Astrocyte (in vitro differentiated cells and primary cell): ENCODE data around the gene POFUT2. TPM values are rescaled to one million over a fixed set of nuclear protein-coding genes. Genes with fewer than 3 reads are reported as not detected.

Source experiments
- DNase-seq: peaks from one replicate; pipeline ENCODE4 v3.0.0-alpha.2; 2010; ENCODE audit warnings: low read depth
- FAIRE-seq: peaks from 2 replicates; lab custom pipeline; 2011; peaks lifted over from hg19 to GRCh38; lab: Jason Lieb, UNC
- H2AFZ ChIP-seq: 2 replicates; pipeline ENCODE4 v1.6.0; 2012; ENCODE audit warnings: low read depth, low read length, inconsistent platforms
- H3K27ac ChIP-seq: 2 replicates; pipeline ENCODE4 v1.5.1; 2011; ENCODE audit warnings: low read depth, low read length, inconsistent platforms
- H3K27me3 ChIP-seq: 2 replicates; pipeline ENCODE4 v1.6.0; 2011; ENCODE audit warnings: low read length, inconsistent platforms; ENCODE audit not compliant: insufficient read depth
- H3K36me3 ChIP-seq: 2 replicates; pipeline ENCODE4 v1.5.1; 2011; ENCODE audit warnings: low read length, inconsistent platforms; ENCODE audit not compliant: insufficient read depth
- H3K4me1 ChIP-seq: 2 replicates; pipeline ENCODE4 v1.5.1; 2011; ENCODE audit warnings: low read length, inconsistent platforms; ENCODE audit not compliant: insufficient read depth
- H3K4me2 ChIP-seq: 2 replicates; pipeline ENCODE4 v1.6.0; 2012; ENCODE audit warnings: low read length, inconsistent platforms
- H3K4me3 ChIP-seq: 2 replicates; pipeline ENCODE4 v1.5.1; 2011; ENCODE audit warnings: low read depth, mild to moderate bottlenecking, low read length, inconsistent platforms; ENCODE audit not compliant: insufficient read depth
- H3K79me2 ChIP-seq: 2 replicates; pipeline ENCODE4 v1.6.0; 2012; ENCODE audit warnings: mild to moderate bottlenecking, low read length, inconsistent platforms; ENCODE audit not compliant: insufficient read depth
- H3K9ac ChIP-seq: 2 replicates; pipeline ENCODE4 v1.6.0; 2012; ENCODE audit warnings: mild to moderate bottlenecking, low read length, inconsistent platforms
- H3K9me3 ChIP-seq: 2 replicates; pipeline ENCODE4 v1.5.1; 2012; ENCODE audit warnings: low read depth, mild to moderate bottlenecking, low read length, inconsistent platforms; ENCODE audit not compliant: insufficient read depth
- H4K20me1 ChIP-seq: 2 replicates; pipeline ENCODE4 v1.6.0; 2012; ENCODE audit warnings: low read length, inconsistent platforms; ENCODE audit not compliant: insufficient read depth
- H3K27ac Mint-ChIP-seq: one replicate; pipeline ENCODE4 v1.8.0; 2021; ENCODE audit warnings: mild to moderate bottlenecking, mixed read lengths; ENCODE audit not compliant: unreplicated experiment
- H3K27me3 Mint-ChIP-seq: one replicate; pipeline ENCODE4 v1.8.0; 2021; ENCODE audit warnings: low read depth, mixed read lengths; ENCODE audit not compliant: unreplicated experiment
- H3K36me3 Mint-ChIP-seq: one replicate; pipeline ENCODE4 v1.8.0; 2021; ENCODE audit warnings: low read depth, mixed read lengths; ENCODE audit not compliant: unreplicated experiment
- H3K4me1 Mint-ChIP-seq: one replicate; pipeline ENCODE4 v1.8.0; 2021; ENCODE audit warnings: low read depth, mixed read lengths; ENCODE audit not compliant: unreplicated experiment
- H3K4me3 Mint-ChIP-seq: one replicate; pipeline ENCODE4 v1.8.0; 2021; ENCODE audit warnings: mild to moderate bottlenecking, moderate library complexity, mixed read lengths; ENCODE audit not compliant: unreplicated experiment
- H3K9me3 Mint-ChIP-seq: one replicate; pipeline ENCODE4 v1.8.0; 2021; ENCODE audit warnings: mild to moderate bottlenecking, mixed read lengths; ENCODE audit not compliant: unreplicated experiment
- CTCF ChIP-seq: IDR thresholded peaks from 2 replicates; pipeline ENCODE4 v1.5.1; 2011; ENCODE audit warnings: low read depth, mild to moderate bottlenecking, inconsistent platforms, low read length, moderate library complexity; ENCODE audit not compliant: insufficient read depth
- EZH2 ChIP-seq: IDR thresholded peaks from 2 replicates; pipeline ENCODE4 v1.6.1; 2012; ENCODE audit warnings: mild to moderate bottlenecking, low read length, inconsistent platforms; ENCODE audit not compliant: insufficient read depth
- total RNA-seq: library from RNA; stranded (reverse); gene quantifications from 2 replicates; pipeline ENCODE4 v1.2.1, GENCODE V29; 2021

Gene POFUT2
- total RNA-seq, 1 donor from 2014 or later = 109 TPM

- peaks cover 1% of the 10 kb centered on the region for H3K36me3 Mint-ChIP-seq
- DNase-seq = no peak
Observed at GRCh38 chr21:45327441-45328197, 39.9 kb upstream of the POFUT2 start.

DNA sequence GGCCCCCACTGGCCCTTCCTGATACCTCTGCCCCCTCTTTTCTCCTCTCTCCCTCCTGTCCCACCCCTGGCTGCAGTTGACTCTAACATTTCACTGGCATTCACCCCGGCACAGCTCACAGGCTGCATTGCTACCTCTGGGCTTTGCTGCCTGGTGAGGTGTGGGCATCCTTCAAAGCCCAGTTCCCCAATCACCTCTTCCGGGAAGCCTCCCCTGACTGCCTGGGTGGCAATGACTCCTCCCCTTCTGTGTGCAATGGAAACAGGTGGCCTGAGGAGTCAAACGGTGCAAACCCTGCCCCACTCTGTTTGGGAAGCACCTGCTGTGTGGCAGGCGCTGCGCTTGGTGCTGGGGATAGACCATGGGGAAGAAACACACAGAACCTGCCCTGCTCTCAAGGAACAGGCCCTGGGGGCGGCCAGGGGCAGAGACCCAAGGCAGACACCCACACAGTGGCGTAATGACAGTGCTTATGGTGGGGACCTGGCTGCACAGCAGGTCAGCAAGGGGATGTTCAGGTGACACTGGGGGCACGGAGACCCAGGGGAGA, 39.3 kb upstream of the POFUT2 start:
- Histone ChIP-seq H3K27me3 (no peaks in the 10 kb centered on the region), H3K36me3 (no peaks in the 10 kb centered on the region), H3K27ac (no peak overlapping the region), H3K4me1 (peaks cover 32% of the 10 kb centered on the region), H3K9ac (no peak overlapping the region), H3K4me2 (no peak overlapping the region), H3K79me2 (no peaks in the 10 kb centered on the region), H2AFZ (no peak overlapping the region), H4K20me1 (no peaks in the 10 kb centered on the region), H3K9me3 (no peaks in the 10 kb centered on the region), H3K4me3 (no peak overlapping the region)
- TF ChIP-seq EZH2 (no peak), CTCF (no peak)
- DNase-seq (no peak), FAIRE-seq (no peak)
- Mint-ChIP-seq H3K4me3 (no peak overlapping the region), H3K9me3 (no peaks in the 10 kb centered on the region), H3K27ac (peak overlapping the region; percentile 23), H3K27me3 (no peaks in the 10 kb centered on the region), H3K36me3 (peaks cover 1% of the 10 kb centered on the region), H3K4me1 (peaks cover 19% of the 10 kb centered on the region)

More at GRCh38 chr21:45327441-45328197, 39.9 kb upstream of the POFUT2 start:
- H3K79me2 ChIP-seq = no peaks in the 10 kb centered on the region
- no peak overlapping the region for H3K4me3 Mint-ChIP-seq
- H3K4me3 ChIP-seq = no peak overlapping the region
- H2AFZ ChIP-seq = no peak overlapping the region
- H3K9me3 ChIP-seq = no peaks in the 10 kb centered on the region
- H3K27ac ChIP-seq = no peak overlapping the region
- peaks cover 32% of the 10 kb centered on the region for H3K4me1 ChIP-seq
- no peaks in the 10 kb centered on the region for H3K9me3 Mint-ChIP-seq
- H3K27ac Mint-ChIP-seq = peak overlapping the region; percentile 23
- no peaks in the 10 kb centered on the region for H3K36me3 ChIP-seq
- no peak overlapping the region for H3K4me2 ChIP-seq
- no peak for TF ChIP-seq EZH2
- H3K27me3 ChIP-seq = no peaks in the 10 kb centered on the region
- no peak for FAIRE-seq
- no peaks in the 10 kb centered on the region for H4K20me1 ChIP-seq
- H3K27me3 Mint-ChIP-seq = no peaks in the 10 kb centered on the region
- no peak overlapping the region for H3K9ac ChIP-seq
- peaks cover 24% of the 10 kb centered on the region for H3K4me1 Mint-ChIP-seq

- Mint-ChIP-seq H3K27me3 (no peaks in the 10 kb centered on the region), H3K9me3 (no peaks in the 10 kb centered on the region), H3K27ac (peak overlapping the region; percentile 14), H3K4me3 (no peak overlapping the region), H3K36me3 (peaks cover 1% of the 10 kb centered on the region), H3K4me1 (peaks cover 17% of the 10 kb centered on the region)
- no peaks in the 10 kb centered on the region for H3K9me3 ChIP-seq
- no peak overlapping the region for H3K27ac ChIP-seq
- H3K79me2 ChIP-seq = no peaks in the 10 kb centered on the region
- TF ChIP-seq EZH2 (no peak), CTCF (no peak)
- H3K4me1 ChIP-seq = peaks cover 32% of the 10 kb centered on the region
- H3K27me3 ChIP-seq = no peaks in the 10 kb centered on the region
- no peak overlapping the region for H3K4me3 ChIP-seq
- no peaks in the 10 kb centered on the region for H3K36me3 ChIP-seq
- no peaks in the 10 kb centered on the region for H4K20me1 ChIP-seq
- FAIRE-seq (no peak), DNase-seq (no peak)
- no peak overlapping the region for H3K9ac ChIP-seq
- H3K4me2 ChIP-seq = no peak overlapping the region
- no peak overlapping the region for H2AFZ ChIP-seq
Observed at GRCh38 chr21:45326169-45326851, 38.6 kb upstream of the POFUT2 start.
